Panc1 (cell line): ENCODE data around the gene PECR. TPM values are rescaled to one million over a fixed set of nuclear protein-coding genes. Genes with fewer than 3 reads are reported as not detected.

Source experiments
- ATAC-seq: fragments of 200-7000 bp; cut with Tn5 transposase; 2 replicates; pipeline ENCODE4 v1.9.1; 2020; ENCODE audit warnings: mild to moderate bottlenecking, moderate library complexity
- BruUV-seq: library from RNA; stranded (reverse); fragments of 400-500 nt; replicated peaks from 2 replicates; lab custom pipeline; 2021; lab: Mats Ljungman, UMichigan
- CTCF ChIA-PET: fragments of 300-600 bp; sonication (Branson Sonifier 250); formaldehyde crosslinking; loops from one replicate; lab custom pipeline; 2022; ENCODE audit warnings: antibody characterized with exemption; lab: Charles Lee
- POLR2A ChIA-PET: fragments of 300-600 bp; sonication (Branson Sonifier 250); formaldehyde crosslinking; loops from one replicate; lab custom pipeline; 2022; ENCODE audit warnings: antibody characterized with exemption; lab: Charles Lee
- DNase-seq: peaks from one replicate; pipeline ENCODE4 v3.0.0-alpha.2; 2010; ENCODE audit warnings: low read depth, low spot score
- H3K27ac ChIP-seq: 2 replicates; pipeline ENCODE4 v1.5.1; 2011; ENCODE audit warnings: mild to moderate bottlenecking, low read length, inconsistent platforms
- H3K27me3 ChIP-seq: fragments of 200-500 bp; sonication (Bioruptor generic); 2 replicates; pipeline ENCODE4 v1.6.0; 2014; ENCODE audit warnings: low read length, inconsistent platforms; ENCODE audit not compliant: control insufficient read depth, insufficient read depth
- H3K36me3 ChIP-seq: fragments of 200-500 bp; sonication (Bioruptor generic); 2 replicates; pipeline ENCODE4 v1.5.1; 2014; ENCODE audit warnings: inconsistent platforms, mild to moderate bottlenecking, low read length, moderate library complexity; ENCODE audit not compliant: control insufficient read depth, insufficient read depth
- H3K4me1 ChIP-seq: 2 replicates; pipeline ENCODE4 v1.5.1; 2011; ENCODE audit warnings: inconsistent platforms, mild to moderate bottlenecking, low read length, moderate library complexity; ENCODE audit not compliant: control insufficient read depth, insufficient read depth
- H3K4me3 ChIP-seq, 2 experiments: 2 replicates each; pipeline ENCODE4 v1.5.1; 2011 to 2012; ENCODE audit warnings: low read depth in 2 of 2, low read length in 2 of 2, mild to moderate bottlenecking in 2 of 2, inconsistent platforms in 1 of 2, moderate library complexity in 1 of 2
- H3K9me3 ChIP-seq: fragments of 200-500 bp; sonication (Bioruptor generic); 2 replicates; pipeline ENCODE4 v1.5.1; 2014; ENCODE audit warnings: low read depth, mild to moderate bottlenecking, inconsistent platforms, low read length, moderate library complexity; ENCODE audit not compliant: control insufficient read depth, insufficient read depth
- CTCF ChIP-seq: fragments of 450-650 bp; IDR thresholded peaks from 2 replicates; pipeline ENCODE4 v1.5.1; 2017; ENCODE audit warnings: mild to moderate bottlenecking
- POLR2AphosphoS5 ChIP-seq: IDR thresholded peaks from 2 replicates; pipeline ENCODE4 v1.6.1; 2012; ENCODE audit warnings: mild to moderate bottlenecking, low read depth, low read length, moderate library complexity
- REST ChIP-seq, 2 experiments: IDR thresholded peaks; 2 replicates each; pipeline ENCODE4 v1.6.1; 2011 to 2012; ENCODE audit warnings: low read depth in 2 of 2, control low read depth in 1 of 2, low read length in 1 of 2, mild to moderate bottlenecking in 1 of 2, moderate library complexity in 1 of 2; ENCODE audit not compliant: insufficient read depth in 1 of 2
- SIN3A ChIP-seq: IDR thresholded peaks from 2 replicates; pipeline ENCODE4 v1.6.1; 2012; ENCODE audit warnings: low read depth, mild to moderate bottlenecking, low read length, moderate library complexity, borderline replicate concordance; ENCODE audit not compliant: insufficient read depth
- TCF7L2 ChIP-seq: IDR thresholded peaks from 2 replicates; pipeline ENCODE4 v1.6.1; 2011; ENCODE audit warnings: mild to moderate bottlenecking, low read depth, low read length, inconsistent platforms
- in situ Hi-C: cut with HindIII; loops from 2 replicates; pipeline ENCODE4 v1.10.0; 2016; ENCODE audit warnings: low sequenced_read_pairs, low pct_unique_long_range_greater_than_20kb
- intact Hi-C: fragments of 100-400 bp; cut with micrococcal nuclease; formaldehyde crosslinking; loops from one replicate; pipeline ENCODE4 v1.10.0; 2022; ENCODE audit not compliant: unreplicated experiment
- total RNA-seq: library from RNA; stranded (reverse); gene quantifications from one replicate; pipeline ENCODE4 v1.2.1, GENCODE V29; 2021; ENCODE audit not compliant: unreplicated experiment

The PECR gene
- total RNA-seq, 1 experiment from 2014 or later: 16.5 TPM

- intact Hi-C loops (no loop called here), in situ Hi-C loops (no loop called here)
- DNase-seq (no peak), ATAC-seq (no peak)
- no peak for TF ChIP-seq TCF7L2
- TF ChIP-seq REST (IDR thresholded peaks at IDR 0.05; ENCODE audit: insufficient read depth in 1 of 2, low read depth in 2 of 2, low read length in 1 of 2): no peak
- TF ChIP-seq SIN3A: no peak
- TF ChIP-seq CTCF: no peak
- H3K4me3 ChIP-seq: no peak overlapping the region
- no peaks in the 10 kb centered on the region for H3K27me3 ChIP-seq
- no peak overlapping the region for H3K27ac ChIP-seq
- ChIA-PET CTCF (no interaction called here), POLR2A (no interaction called here)
- no peaks in the 10 kb centered on the region for H3K9me3 ChIP-seq
- no peaks in the 10 kb centered on the region for H3K4me1 ChIP-seq
- no TSS peak for BruUV-seq
- no peaks in the 10 kb centered on the region; the same call in none of the 2 replicates for H3K36me3 ChIP-seq
Measured at GRCh38 chr2:216055680-216056079, 25.9 kb downstream of the PECR start.

- no peak overlapping the region for H3K4me3 ChIP-seq
- DNase-seq: no peak
- ChIA-PET POLR2A (no interaction called here), CTCF (no interaction called here)
- H3K4me1 ChIP-seq: no peaks in the 10 kb centered on the region
- no peaks in the 10 kb centered on the region for H3K27me3 ChIP-seq
- no TSS peak for BruUV-seq
- intact Hi-C loops: no loop called here
- no peak overlapping the region for H3K27ac ChIP-seq
- no peaks in the 10 kb centered on the region; the same call in 1 of the 2 replicates for H3K36me3 ChIP-seq
- no peak for ATAC-seq
- no peak for TF ChIP-seq POLR2AphosphoS5
- no peak for TF ChIP-seq CTCF
- no peak for TF ChIP-seq SIN3A
- TF ChIP-seq TCF7L2: no peak
- TF ChIP-seq REST (IDR thresholded peaks at IDR 0.05; ENCODE audit: insufficient read depth in 1 of 2, low read depth in 2 of 2, low read length in 1 of 2): no peak
- in situ Hi-C loops: no loop called here
- H3K9me3 ChIP-seq: no peaks in the 10 kb centered on the region
Measured at GRCh38 chr2:216052420-216052819, 29.2 kb downstream of the PECR start.
